ENCODE measurements around the gene WNT6. TPM values are rescaled to one million over a fixed set of nuclear protein-coding genes. Genes with fewer than 3 reads are reported as not detected.

The WNT6 gene
- total RNA-seq, 4 donors from 2014 or later = 1.3 to 4.2 (median 4.0) TPM

DNA sequence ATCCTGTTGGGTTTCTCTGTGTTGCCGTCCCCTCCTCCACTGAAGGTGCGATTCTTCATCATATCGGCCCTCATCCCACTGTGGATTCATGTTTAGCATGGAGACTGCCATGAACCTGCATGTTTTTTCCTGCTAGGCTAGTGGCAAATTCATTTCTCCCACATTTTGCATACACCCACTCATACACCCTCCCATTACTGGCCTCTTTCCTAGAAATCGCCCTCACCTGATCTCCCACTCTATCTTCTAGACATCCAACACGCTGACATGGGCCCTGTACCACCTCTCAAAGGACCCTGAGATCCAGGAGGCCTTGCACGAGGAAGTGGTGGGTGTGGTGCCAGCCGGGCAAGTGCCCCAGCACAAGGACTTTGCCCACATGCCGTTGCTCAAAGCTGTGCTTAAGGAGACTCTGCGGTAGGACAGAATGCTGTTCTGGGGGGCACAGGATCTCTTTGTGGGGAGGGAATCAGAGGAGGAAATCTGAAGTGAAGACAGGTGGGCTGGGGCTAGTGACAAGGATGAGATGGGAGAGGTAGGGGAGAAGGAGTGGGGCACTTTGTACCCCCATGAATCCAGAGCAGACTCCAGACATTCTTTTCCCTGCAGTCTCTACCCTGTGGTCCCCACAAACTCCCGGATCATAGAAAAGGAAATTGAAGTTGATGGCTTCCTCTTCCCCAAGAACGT, 45.7 kb upstream of the WNT6 start:
- H3K4me1 ChIP-seq = no peaks in the 10 kb centered on the region

DNA sequence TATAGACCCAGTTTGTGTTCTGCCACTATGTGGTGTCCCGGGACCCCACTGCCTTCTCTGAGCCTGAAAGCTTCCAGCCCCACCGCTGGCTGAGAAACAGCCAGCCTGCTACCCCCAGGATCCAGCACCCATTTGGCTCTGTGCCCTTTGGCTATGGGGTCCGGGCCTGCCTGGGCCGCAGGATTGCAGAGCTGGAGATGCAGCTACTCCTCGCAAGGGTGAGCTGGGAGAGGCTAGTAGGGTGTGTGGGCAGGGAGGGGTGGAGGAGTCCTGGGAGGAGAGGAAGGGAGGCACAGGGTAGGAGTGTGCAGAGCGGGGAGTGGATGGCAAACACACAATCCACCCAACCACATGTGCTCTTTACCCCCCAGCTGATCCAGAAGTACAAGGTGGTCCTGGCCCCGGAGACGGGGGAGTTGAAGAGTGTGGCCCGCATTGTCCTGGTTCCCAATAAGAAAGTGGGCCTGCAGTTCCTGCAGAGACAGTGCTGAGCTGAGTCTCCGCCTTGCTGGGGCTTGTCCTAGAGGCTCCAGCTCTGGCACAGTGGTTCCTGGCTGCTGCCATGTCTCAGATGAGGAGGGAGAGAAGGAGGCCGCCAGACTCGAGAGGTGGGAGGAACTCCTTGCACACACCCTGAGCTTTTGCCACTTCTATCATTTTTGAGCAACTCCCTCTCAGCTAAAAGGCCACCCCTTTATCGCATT, 44.9 kb upstream of the WNT6 start:
- H3K36me3 ChIP-seq = peaks cover 0 to 77% of the 10 kb centered on the region in 2 donors

More for the DNA sequence above, 45.7 kb upstream of the WNT6 start:
- peaks cover 0 to 69% of the 10 kb centered on the region in 2 donors for H3K36me3 ChIP-seq
- no peaks in the 10 kb centered on the region for H3K27me3 ChIP-seq
- H3K9me3 ChIP-seq = no peaks in the 10 kb centered on the region
- H3K27ac ChIP-seq = no peak overlapping the region
- TF ChIP-seq POLR2AphosphoS5 (IDR thresholded peaks at IDR 0.05) (no peak), EP300 (IDR thresholded peaks at IDR 0.05) (no peak), POLR2A (IDR thresholded peaks at IDR 0.05) (no peak)
- TF ChIP-seq, protein P1, sequence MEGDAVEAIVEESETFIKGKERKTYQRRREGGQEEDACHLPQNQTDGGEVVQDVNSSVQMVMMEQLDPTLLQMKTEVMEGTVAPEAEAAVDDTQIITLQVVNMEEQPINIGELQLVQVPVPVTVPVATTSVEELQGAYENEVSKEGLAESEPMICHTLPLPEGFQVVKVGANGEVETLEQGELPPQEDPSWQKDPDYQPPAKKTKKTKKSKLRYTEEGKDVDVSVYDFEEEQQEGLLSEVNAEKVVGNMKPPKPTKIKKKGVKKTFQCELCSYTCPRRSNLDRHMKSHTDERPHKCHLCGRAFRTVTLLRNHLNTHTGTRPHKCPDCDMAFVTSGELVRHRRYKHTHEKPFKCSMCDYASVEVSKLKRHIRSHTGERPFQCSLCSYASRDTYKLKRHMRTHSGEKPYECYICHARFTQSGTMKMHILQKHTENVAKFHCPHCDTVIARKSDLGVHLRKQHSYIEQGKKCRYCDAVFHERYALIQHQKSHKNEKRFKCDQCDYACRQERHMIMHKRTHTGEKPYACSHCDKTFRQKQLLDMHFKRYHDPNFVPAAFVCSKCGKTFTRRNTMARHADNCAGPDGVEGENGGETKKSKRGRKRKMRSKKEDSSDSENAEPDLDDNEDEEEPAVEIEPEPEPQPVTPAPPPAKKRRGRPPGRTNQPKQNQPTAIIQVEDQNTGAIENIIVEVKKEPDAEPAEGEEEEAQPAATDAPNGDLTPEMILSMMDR (IDR thresholded peaks at IDR 0.05) = no peak
- 80 to 100% methylated on average over 3 to 11 of the region's 11 CpGs for WGBS, 2 donors (ENCODE audit: low coverage in 1 of 2)
- no peak overlapping the region for H3K4me3 ChIP-seq
- ATAC-seq = no peak

DNA sequence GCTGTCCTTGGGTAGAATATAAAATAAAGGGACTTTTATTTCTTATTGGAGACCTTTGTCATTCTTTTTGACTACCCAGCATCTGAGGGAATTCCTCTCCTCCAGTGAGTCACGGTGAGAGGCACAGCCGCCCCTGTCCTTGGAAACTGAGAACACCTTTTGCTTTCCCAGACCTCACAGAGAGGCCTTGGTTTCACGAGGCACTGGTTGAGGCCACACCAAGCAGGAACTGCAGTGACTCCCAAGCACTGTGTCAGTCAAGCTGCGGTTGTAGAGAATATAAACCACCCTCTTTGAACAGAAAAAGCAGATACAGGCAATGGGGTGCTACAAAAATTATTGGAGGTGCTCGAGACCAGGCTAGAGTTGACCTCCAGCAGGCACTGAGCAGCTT, 44.4 kb upstream of the WNT6 start:
- Histone ChIP-seq H3K27ac (no peak overlapping the region), H3K4me1 (no peaks in the 10 kb centered on the region), H3K4me3 (no peak overlapping the region), H3K27me3 (no peaks in the 10 kb centered on the region), H3K36me3 (peaks cover 0 to 81% of the 10 kb centered on the region in 2 donors), H3K9me3 (no peaks in the 10 kb centered on the region)
- TF ChIP-seq POLR2AphosphoS5 (IDR thresholded peaks at IDR 0.05) (no peak), POLR2A (IDR thresholded peaks at IDR 0.05) (no peak), EP300 (IDR thresholded peaks at IDR 0.05) (no peak)
- TF ChIP-seq, protein P1 (IDR thresholded peaks at IDR 0.05) = no peak
- no peak for ATAC-seq
- WGBS, 2 donors (ENCODE audit: low coverage in 1 of 2) = 61 to 71% methylated on average over 1 to 3 of the region's 5 CpGs

More for the DNA sequence above, 44.9 kb upstream of the WNT6 start:
- no peaks in the 10 kb centered on the region for H3K27me3 ChIP-seq
- 77% methylated on average over 3 of the region's 13 CpGs; no CpG with 5 or more reads in 1 of the 2 donors for WGBS, 2 donors (ENCODE audit: low coverage in 1 of 2)
- H3K4me1 ChIP-seq = no peaks in the 10 kb centered on the region
- no peak for TF ChIP-seq EP300 (IDR thresholded peaks at IDR 0.05)
- TF ChIP-seq, protein P1 (IDR thresholded peaks at IDR 0.05) = no peak
- no peak for TF ChIP-seq POLR2A (IDR thresholded peaks at IDR 0.05)
- TF ChIP-seq POLR2AphosphoS5 (IDR thresholded peaks at IDR 0.05) = no peak
- no peak for ATAC-seq
- no peaks in the 10 kb centered on the region for H3K9me3 ChIP-seq
- no peak overlapping the region for H3K27ac ChIP-seq
- H3K4me3 ChIP-seq = no peak overlapping the region

DNA sequence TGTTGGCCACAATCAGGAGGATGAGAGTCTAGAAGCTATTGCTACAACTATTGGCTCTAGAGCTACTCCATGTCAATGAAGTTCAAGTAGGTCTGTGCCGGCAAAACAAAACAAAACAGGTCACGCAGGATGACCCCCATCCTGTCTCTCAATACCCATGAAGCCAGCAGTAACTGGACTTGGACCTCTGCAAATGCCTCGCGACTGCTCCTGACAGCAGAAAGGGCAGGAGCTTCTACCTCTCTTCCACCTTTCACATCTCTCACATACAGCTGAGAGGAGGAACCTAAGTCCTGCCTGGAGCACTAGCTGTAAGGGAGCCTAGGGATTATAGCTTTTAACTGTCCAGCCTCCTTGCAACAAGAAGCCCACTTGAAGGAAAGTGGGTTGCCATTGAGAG, 44.0 kb upstream of the WNT6 start:
- Histone ChIP-seq H3K27ac (no peak overlapping the region), H3K36me3 (peaks cover 0 to 84% of the 10 kb centered on the region in 2 donors), H3K4me3 (no peak overlapping the region), H3K4me1 (no peaks in the 10 kb centered on the region), H3K9me3 (no peaks in the 10 kb centered on the region), H3K27me3 (no peaks in the 10 kb centered on the region)
- WGBS, 2 donors (ENCODE audit: low coverage in 1 of 2) = 92% methylated on average over 2 of the region's 4 CpGs; no CpG with 5 or more reads in 1 of the 2 donors
- TF ChIP-seq, protein P1 (IDR thresholded peaks at IDR 0.05) = no peak
- TF ChIP-seq EP300 (IDR thresholded peaks at IDR 0.05) = no peak
- TF ChIP-seq POLR2AphosphoS5 (IDR thresholded peaks at IDR 0.05) = no peak
- TF ChIP-seq POLR2A (IDR thresholded peaks at IDR 0.05) = no peak
- no peak for ATAC-seq
